GM06990 (cell line): ENCODE measurements around the gene ADGRD1.

Source experiments
- DNase-seq: peaks from one replicate; pipeline ENCODE4 v3.0.0-alpha.2; 2011; ENCODE audit not compliant: insufficient read length; ENCODE audit errors: extremely low read depth
- H3K27me3 ChIP-seq: replicated peaks from 2 replicates; pipeline ENCODE4 v1.6.0; 2011; ENCODE audit warnings: low read length; ENCODE audit not compliant: control insufficient read depth, insufficient read depth
- H3K36me3 ChIP-seq: 2 replicates; pipeline ENCODE4 v1.5.1; 2011; ENCODE audit warnings: low read length; ENCODE audit not compliant: control insufficient read depth, insufficient read depth
- H3K4me3 ChIP-seq: replicated peaks from 2 replicates; pipeline ENCODE4 v1.5.1; 2011; ENCODE audit warnings: low read depth, mild to moderate bottlenecking, control low read depth, low read length
- CTCF ChIP-seq: IDR thresholded peaks from 2 replicates; pipeline ENCODE4 v1.5.1; 2011; ENCODE audit warnings: low read length, control low read depth, mild to moderate bottlenecking, inconsistent platforms; ENCODE audit not compliant: insufficient read depth, poor library complexity, severe bottlenecking

The ADGRD1 gene

GRCh38 chr12:131009595-131010395, 56.1 kb downstream of the ADGRD1 start:
- no peak for DNase-seq
- Histone ChIP-seq H3K4me3 (no peak overlapping the region), H3K27me3 (no peaks in the 10 kb centered on the region), H3K36me3 (no peaks in the 10 kb centered on the region)
- no peak for TF ChIP-seq CTCF

- no peak overlapping the region for H3K4me3 ChIP-seq
These were observed 56.9 kb downstream of the ADGRD1 start for GRCh38 chr12:131010396-131011131.

GRCh38 chr12:131011165-131012079, 57.7 kb downstream of the ADGRD1 start:
- Histone ChIP-seq H3K36me3 (no peaks in the 10 kb centered on the region), H3K27me3 (no peaks in the 10 kb centered on the region; the same call in 1 of the 2 replicates), H3K4me3 (no peak overlapping the region)
- DNase-seq, result no peak
- TF ChIP-seq CTCF, result no peak

More at GRCh38 chr12:131010396-131011131, 56.9 kb downstream of the ADGRD1 start:
- H3K36me3 ChIP-seq, result no peaks in the 10 kb centered on the region
- H3K27me3 ChIP-seq, result no peaks in the 10 kb centered on the region
- no peak for TF ChIP-seq CTCF
- DNase-seq, result no peak

GRCh38 chr12:131012279-131013069, 58.8 kb downstream of the ADGRD1 start:
- TF ChIP-seq CTCF, result no peak
- DNase-seq, result no peak
- Histone ChIP-seq H3K4me3 (no peak overlapping the region), H3K36me3 (no peaks in the 10 kb centered on the region), H3K27me3 (no peaks in the 10 kb centered on the region; the same call in 1 of the 2 replicates)

DNA sequence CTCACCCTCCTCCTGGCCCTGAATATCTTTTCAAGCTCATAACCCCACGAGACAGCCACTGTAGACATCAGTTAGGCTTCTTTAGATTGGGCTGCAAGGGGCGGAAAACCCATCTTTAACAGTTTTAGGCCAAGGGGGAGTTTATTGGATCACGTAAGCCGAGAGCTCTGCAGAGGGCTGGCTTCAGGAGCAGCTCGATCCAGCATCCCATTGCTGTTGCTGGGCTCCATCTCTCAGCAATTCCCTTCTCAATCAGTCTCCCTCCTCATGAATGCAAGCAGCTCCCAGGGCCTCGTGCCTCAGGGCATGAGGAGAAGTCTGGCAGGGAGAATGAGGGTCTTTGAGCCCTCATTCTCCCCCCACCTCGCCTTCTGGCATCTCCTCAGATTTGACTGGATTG, 59.4 kb downstream of the ADGRD1 start:
- no peak for DNase-seq
- Histone ChIP-seq H3K27me3 (no peaks in the 10 kb centered on the region; the same call in 1 of the 2 replicates), H3K36me3 (no peaks in the 10 kb centered on the region), H3K4me3 (no peak overlapping the region)
- TF ChIP-seq CTCF, result no peak
